ENCODE data around the gene TMEM205. TPM values are rescaled to one million over a fixed set of nuclear protein-coding genes. Genes with fewer than 3 reads are reported as not detected.

The TMEM205 gene
- total and polyA plus RNA-seq, 10 of the 15 experiments (the other 5 are each of a cell fraction or from before 2014, with no cell fraction given), result 27.8 to 144 (median 88.3) TPM

DNA sequence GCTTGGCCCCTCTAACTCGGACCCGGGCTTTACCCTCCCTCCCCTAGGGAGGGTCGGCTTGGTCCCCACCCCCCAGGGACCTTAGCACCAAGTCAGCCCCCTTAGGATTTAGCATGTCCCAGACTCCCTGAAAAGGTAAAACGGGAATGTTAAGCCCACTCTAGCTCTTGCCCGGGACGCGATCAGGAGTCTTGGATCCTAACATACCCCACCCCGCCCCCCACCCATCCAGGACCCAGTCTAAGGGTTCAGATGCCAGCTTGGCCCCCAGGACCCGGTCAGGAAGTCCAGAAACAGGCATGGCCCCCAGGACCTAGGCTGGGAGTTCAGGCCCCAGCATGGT is 37.6 kb upstream of the TMEM205 start (continued):
- TF ChIP-seq, protein P1, sequence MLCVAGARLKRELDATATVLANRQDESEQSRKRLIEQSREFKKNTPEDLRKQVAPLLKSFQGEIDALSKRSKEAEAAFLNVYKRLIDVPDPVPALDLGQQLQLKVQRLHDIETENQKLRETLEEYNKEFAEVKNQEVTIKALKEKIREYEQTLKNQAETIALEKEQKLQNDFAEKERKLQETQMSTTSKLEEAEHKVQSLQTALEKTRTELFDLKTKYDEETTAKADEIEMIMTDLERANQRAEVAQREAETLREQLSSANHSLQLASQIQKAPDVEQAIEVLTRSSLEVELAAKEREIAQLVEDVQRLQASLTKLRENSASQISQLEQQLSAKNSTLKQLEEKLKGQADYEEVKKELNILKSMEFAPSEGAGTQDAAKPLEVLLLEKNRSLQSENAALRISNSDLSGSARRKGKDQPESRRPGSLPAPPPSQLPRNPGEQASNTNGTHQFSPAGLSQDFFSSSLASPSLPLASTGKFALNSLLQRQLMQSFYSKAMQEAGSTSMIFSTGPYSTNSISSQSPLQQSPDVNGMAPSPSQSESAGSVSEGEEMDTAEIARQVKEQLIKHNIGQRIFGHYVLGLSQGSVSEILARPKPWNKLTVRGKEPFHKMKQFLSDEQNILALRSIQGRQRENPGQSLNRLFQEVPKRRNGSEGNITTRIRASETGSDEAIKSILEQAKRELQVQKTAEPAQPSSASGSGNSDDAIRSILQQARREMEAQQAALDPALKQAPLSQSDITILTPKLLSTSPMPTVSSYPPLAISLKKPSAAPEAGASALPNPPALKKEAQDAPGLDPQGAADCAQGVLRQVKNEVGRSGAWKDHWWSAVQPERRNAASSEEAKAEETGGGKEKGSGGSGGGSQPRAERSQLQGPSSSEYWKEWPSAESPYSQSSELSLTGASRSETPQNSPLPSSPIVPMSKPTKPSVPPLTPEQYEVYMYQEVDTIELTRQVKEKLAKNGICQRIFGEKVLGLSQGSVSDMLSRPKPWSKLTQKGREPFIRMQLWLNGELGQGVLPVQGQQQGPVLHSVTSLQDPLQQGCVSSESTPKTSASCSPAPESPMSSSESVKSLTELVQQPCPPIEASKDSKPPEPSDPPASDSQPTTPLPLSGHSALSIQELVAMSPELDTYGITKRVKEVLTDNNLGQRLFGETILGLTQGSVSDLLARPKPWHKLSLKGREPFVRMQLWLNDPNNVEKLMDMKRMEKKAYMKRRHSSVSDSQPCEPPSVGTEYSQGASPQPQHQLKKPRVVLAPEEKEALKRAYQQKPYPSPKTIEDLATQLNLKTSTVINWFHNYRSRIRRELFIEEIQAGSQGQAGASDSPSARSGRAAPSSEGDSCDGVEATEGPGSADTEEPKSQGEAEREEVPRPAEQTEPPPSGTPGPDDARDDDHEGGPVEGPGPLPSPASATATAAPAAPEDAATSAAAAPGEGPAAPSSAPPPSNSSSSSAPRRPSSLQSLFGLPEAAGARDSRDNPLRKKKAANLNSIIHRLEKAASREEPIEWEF (IDR thresholded peaks at IDR 0.05; ENCODE audit: insufficient replicate concordance, low read depth, low read length), result no peak
- TF ChIP-seq KAT2A (conservative IDR thresholded peaks at IDR 0.05; ENCODE audit: control insufficient read depth, low read depth, low read length), result no peak
- TF ChIP-seq, protein P2, sequence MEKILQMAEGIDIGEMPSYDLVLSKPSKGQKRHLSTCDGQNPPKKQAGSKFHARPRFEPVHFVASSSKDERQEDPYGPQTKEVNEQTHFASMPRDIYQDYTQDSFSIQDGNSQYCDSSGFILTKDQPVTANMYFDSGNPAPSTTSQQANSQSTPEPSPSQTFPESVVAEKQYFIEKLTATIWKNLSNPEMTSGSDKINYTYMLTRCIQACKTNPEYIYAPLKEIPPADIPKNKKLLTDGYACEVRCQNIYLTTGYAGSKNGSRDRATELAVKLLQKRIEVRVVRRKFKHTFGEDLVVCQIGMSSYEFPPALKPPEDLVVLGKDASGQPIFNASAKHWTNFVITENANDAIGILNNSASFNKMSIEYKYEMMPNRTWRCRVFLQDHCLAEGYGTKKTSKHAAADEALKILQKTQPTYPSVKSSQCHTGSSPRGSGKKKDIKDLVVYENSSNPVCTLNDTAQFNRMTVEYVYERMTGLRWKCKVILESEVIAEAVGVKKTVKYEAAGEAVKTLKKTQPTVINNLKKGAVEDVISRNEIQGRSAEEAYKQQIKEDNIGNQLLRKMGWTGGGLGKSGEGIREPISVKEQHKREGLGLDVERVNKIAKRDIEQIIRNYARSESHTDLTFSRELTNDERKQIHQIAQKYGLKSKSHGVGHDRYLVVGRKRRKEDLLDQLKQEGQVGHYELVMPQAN (conservative IDR thresholded peaks at IDR 0.05), result no peak
